ENCODE data around the gene CRYGB.
"Not testable (repeated sequence)": the region's sequence is repeated elsewhere in the genome, so short reads cannot be mapped to it uniquely, and the experiment has no call there.

The CRYGB gene

DNA sequence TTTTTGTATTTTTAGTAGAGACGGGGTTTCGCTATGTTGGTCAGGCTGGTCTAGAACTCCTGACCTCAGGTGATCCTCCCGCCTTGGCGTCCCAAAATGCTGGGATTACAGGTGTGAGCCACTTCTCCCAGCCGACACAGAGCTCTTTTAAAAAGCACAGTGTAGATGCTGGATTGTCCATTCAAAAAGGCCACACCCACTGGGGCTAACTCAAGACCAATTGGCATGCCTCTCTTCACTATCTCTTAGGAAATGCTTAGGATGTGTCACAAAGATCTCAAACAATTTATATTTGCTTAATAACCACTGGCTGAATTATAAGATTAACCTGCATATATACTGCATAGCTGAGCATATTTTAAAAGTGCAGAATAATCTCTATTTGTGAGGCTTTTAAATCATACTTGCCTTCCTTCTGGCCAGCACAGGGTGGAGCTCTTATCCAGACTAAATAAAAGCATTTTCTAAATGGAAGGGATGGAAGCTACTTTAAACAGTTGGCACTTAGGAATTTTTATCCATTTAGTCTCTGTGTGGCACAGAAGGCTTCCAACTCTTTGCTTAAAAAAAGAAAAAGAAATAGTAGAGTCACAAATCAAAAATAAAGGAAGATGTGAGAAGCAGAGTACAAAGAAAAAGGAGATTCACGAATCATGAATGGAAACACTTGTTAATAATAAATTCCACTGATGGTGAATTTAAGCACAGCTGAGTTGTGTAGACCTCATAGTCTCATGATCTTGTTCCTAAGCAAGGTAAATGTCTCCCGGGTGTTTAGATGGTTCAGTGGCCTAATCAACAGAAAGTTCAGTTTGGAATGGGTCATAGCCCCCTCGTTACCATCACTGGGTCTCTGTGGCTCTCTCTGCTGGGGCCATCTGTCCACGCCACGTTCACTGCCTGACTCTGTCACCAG, 44.0 kb downstream of the CRYGB start:
- peaks cover 9% of the 10 kb centered on the region for H3K4me1 Mint-ChIP-seq
- ATAC-seq (no peak), DNase-seq (no peak)
- no peak overlapping the region for H3K4me3 Mint-ChIP-seq
- H3K27me3 Mint-ChIP-seq, result peaks cover 6% of the 10 kb centered on the region
- no peaks in the 10 kb centered on the region for H3K9me3 Mint-ChIP-seq
- no peak overlapping the region for H3K27ac Mint-ChIP-seq

DNA sequence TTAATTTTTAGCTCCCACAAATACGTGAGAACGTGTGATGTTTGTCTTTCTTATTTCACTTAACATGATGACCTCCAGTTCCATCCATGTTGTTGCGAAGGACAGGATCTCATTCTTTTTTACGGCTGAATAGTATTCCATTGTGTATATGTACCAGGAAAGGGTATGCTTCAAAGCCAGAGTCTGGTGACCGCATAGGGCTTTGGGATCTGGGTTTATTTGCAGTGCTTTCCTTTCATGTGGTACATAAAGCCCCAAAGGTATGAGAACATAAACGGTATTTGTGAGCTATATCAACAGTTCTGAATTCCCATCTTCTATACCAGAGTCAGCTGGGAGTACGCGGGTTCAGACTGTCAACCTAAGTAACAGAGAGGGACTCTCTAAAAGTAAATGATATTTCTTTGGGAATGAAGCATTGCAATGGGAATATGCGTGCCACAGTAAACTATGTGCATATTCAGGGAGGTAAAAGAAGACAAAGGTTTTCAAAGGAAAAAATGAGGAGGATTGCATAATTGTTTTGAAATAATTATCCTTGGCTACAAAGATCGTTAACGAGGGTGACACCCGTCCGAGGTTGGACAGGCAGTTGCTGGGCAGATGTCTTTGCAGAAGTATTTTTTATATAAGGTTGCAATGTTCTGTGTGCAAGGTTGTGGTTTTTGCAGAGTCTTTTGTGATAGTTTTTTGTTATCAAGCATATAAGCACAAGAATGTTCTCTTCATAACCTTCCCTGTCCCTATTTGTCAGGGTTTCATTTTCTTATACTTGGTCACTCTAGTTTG, 46.1 kb downstream of the CRYGB start:
- Mint-ChIP-seq H3K27ac (no peak overlapping the region), H3K27me3 (peaks cover 6% of the 10 kb centered on the region), H3K9me3 (no peaks in the 10 kb centered on the region), H3K4me1 (peaks cover 9% of the 10 kb centered on the region), H3K4me3 (no peak overlapping the region)
- DNase-seq (no peak), ATAC-seq (no peak)

DNA sequence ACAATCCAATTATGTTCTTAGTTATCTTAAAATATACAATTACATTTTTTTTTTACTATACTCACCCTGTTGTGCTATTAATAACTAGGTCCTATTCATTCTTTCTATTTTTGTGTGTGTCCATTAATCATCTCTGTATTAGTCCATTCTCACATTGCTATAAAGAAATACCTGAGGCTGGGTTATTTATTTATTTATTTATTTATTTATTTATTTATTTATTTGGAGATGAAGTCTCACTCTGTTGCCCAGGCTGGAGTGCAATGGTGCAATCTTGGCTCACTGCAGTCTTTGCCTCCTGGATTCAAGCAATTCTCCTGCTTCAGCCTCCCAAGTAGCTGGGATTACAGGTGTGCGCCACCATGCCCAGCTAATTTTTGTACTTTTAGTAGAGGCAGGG, 47.3 kb downstream of the CRYGB start:
- not testable (repeated sequence) for H3K9me3 Mint-ChIP-seq, H3K27ac Mint-ChIP-seq, H3K27me3 Mint-ChIP-seq, H3K4me3 Mint-ChIP-seq, DNase-seq, H3K4me1 Mint-ChIP-seq, ATAC-seq

DNA sequence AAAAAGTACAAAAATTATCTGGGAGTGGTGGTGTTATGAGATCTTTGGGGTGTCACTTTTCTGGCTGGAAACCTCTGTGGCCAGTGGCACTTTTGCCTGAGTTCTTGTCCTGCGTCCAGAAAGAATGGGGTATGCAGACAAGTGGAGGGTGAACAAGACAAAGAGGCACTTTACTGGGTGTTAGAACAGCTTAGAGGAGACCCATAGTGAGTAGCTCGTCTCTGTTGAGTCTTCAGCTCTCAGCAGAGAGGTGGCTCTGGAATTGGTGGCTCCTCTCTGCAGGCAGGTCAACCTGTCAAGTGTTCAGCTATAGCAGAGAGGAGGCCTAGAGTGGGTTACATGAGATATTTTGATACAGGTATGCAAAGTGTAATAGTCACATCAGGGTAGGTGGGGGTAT, 47.7 kb downstream of the CRYGB start:
- Mint-ChIP-seq H3K4me1 (peaks cover 9% of the 10 kb centered on the region), H3K4me3 (no peak overlapping the region), H3K9me3 (no peaks in the 10 kb centered on the region), H3K27me3 (peaks cover 6% of the 10 kb centered on the region), H3K27ac (no peak overlapping the region)
- ATAC-seq (no peak), DNase-seq (no peak)

DNA sequence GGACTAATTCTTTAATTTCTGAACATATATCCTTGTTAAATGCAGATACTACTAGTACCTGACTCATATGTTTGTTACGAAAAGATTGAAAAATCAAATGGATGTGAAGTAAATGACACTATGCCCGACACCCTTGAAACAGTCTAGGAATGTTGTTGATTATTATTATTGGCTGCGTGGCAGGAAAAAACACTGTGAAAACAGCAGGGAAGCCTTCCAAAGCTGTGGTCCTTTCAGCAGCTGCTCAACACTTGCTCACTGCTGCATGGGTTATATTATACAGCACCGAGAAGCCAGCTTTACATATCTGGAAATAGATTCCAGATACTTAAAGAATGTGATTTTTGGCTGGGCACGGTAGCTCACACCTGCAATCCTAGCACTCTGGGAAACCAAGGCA, 48.2 kb downstream of the CRYGB start:
- no peak for ATAC-seq
- no peaks in the 10 kb centered on the region for H3K9me3 Mint-ChIP-seq
- peaks cover 9% of the 10 kb centered on the region for H3K4me1 Mint-ChIP-seq
- H3K27ac Mint-ChIP-seq, result no peak overlapping the region
- no peak for DNase-seq
- H3K4me3 Mint-ChIP-seq, result no peak overlapping the region
- peaks cover 6% of the 10 kb centered on the region for H3K27me3 Mint-ChIP-seq

DNA sequence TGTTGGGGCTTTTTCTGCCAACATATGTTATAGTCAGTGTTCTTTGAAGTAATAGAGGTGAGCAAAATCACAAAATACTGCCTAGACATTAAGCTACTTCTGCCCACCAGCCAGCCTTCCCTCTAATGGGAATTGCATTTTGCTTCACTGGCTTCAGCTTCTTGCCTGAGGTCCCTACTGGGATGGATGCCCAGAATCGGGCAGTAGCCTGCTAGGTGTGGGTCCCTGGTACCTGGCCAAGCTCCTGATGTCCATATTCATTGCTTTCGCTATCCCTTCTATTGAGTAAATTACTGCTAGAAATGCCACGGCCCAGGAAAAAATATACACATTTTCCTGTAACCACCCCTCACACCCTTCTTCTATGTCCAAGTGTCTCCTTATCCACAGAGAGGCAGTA, 48.6 kb downstream of the CRYGB start:
- Mint-ChIP-seq H3K27ac (no peak overlapping the region), H3K9me3 (no peaks in the 10 kb centered on the region), H3K4me1 (peaks cover 9% of the 10 kb centered on the region), H3K4me3 (no peak overlapping the region), H3K27me3 (peaks cover 6% of the 10 kb centered on the region)
- DNase-seq (no peak), ATAC-seq (no peak)

DNA sequence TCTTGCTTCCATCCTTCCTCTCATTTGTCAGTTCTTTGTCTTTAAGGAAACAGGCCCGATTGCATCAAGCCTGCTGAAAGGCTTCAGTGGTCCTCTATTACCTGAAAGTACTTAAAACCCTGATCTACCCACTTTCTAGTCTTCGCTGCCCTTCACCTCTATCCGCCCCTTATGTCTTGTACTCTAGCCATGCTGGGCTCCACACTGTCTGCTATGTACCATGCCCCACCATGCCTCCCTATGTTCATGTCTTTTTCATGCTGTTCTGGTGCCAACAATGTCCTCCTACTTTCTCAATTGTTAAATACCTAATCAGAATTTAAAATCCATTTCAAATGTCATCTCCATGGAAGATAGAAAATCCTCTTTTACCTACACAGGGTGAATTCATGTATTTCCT, 49.9 kb downstream of the CRYGB start:
- H3K27me3 Mint-ChIP-seq, result peaks cover 6% of the 10 kb centered on the region
- H3K4me3 Mint-ChIP-seq, result no peak overlapping the region
- DNase-seq (no peak), ATAC-seq (no peak)
- H3K9me3 Mint-ChIP-seq, result no peaks in the 10 kb centered on the region
- peak overlapping the region in 1 of 2 donors; percentile 54 for H3K27ac Mint-ChIP-seq
- peaks cover 6% of the 10 kb centered on the region for H3K4me1 Mint-ChIP-seq

DNA sequence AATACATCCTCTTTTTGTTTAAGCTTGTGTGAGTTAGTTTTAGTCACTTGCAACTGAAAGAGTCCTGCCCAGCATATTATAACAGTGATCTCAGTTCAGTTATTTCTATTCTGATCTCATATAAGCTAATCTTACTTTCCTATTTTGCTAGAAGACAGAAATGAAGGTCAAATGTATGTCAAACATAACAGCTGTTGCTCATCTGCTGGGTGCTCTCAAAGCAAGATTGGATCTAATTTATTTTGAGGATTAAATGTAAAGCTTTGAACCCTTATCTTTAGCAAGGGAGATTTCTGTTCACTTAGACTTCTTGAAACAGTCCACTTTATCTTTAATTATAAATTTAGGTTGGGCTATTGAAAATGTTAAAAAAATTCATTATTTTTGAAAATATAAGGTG, 52.8 kb downstream of the CRYGB start:
- H3K4me3 Mint-ChIP-seq, result no peak overlapping the region
- ATAC-seq, result no peak
- H3K9me3 Mint-ChIP-seq, result no peaks in the 10 kb centered on the region
- no peak for DNase-seq
- H3K27ac Mint-ChIP-seq, result no peak overlapping the region
- no peaks in the 10 kb centered on the region for H3K4me1 Mint-ChIP-seq
- H3K27me3 Mint-ChIP-seq, result no peaks in the 10 kb centered on the region
